H1 (cell line): Measurements from ENCODE around the gene CCNA2.

Experiments
- CBX5 ChIP-seq: fragments of 300-800, 300-1000 bp; sonication (generic); IDR thresholded peaks from 2 replicates; pipeline ENCODE4 v1.7.1; 2016; ENCODE audit warnings: antibody characterized with exemption, low read length, low read depth
- EP300 ChIP-seq, 2 experiments: IDR thresholded peaks; 1 replicate in 1 of 2; 2 replicates in 1 of 2; pipeline ENCODE4 v1.6.1; 2011 to 2012; ENCODE audit warnings: low read depth in 2 of 2, low read length in 2 of 2, mild to moderate bottlenecking in 2 of 2, borderline replicate concordance in 1 of 2, inconsistent platforms in 1 of 2, moderate library complexity in 1 of 2
- EZH2 ChIP-seq: fragments of 200-600 bp; sonication (generic); IDR thresholded peaks from 2 replicates; pipeline ENCODE4 v1.7.1; 2012; ENCODE audit warnings: low read depth, mild to moderate bottlenecking, moderate library complexity, low read length, inconsistent platforms; ENCODE audit not compliant: severe bottlenecking
- JUN ChIP-seq: IDR thresholded peaks from 2 replicates; pipeline ENCODE4 v1.6.1; 2011; ENCODE audit warnings: low read depth, mild to moderate bottlenecking, improper control_type of control experiment, low read length
- JUND ChIP-seq: IDR thresholded peaks from 2 replicates; pipeline ENCODE4 v1.6.1; 2011; ENCODE audit warnings: mild to moderate bottlenecking, improper control_type of control experiment, low read length
- POLR2A ChIP-seq, 2 experiments: IDR thresholded peaks; 1 replicate in 1 of 2; 2 replicates in 1 of 2; pipeline ENCODE4 v1.6.1; 2011; ENCODE audit warnings: low read depth in 2 of 2, low read length in 2 of 2, mild to moderate bottlenecking in 2 of 2; ENCODE audit errors: control extremely low read depth in 1 of 2
- RNF2 ChIP-seq: fragments of 200-900, 300-1000 bp; sonication (generic); IDR thresholded peaks from 2 replicates; pipeline ENCODE4 v1.7.1; 2016; ENCODE audit warnings: borderline replicate concordance, low read depth, mild to moderate bottlenecking, antibody characterized with exemption, low read length; ENCODE audit not compliant: poor library complexity, severe bottlenecking; ENCODE audit errors: missing control alignments
- SUZ12 ChIP-seq: fragments of 200-600 bp; sonication (generic); IDR thresholded peaks from 2 replicates; pipeline ENCODE4 v1.6.1; 2012; ENCODE audit warnings: mild to moderate bottlenecking, inconsistent platforms, low read length, moderate library complexity, mixed read lengths
- TEAD4 ChIP-seq: IDR thresholded peaks from 2 replicates; pipeline ENCODE4 v1.6.1; 2012; ENCODE audit warnings: low read depth, low read length, inconsistent platforms, mixed read lengths
- YY1 ChIP-seq: IDR thresholded peaks from 2 replicates; pipeline ENCODE4 v1.6.1; 2011; ENCODE audit warnings: low read depth, mild to moderate bottlenecking, low read length
- TF ChIP-seq, protein P1 (sequence below), 3 experiments: IDR thresholded peaks; 1 replicate in 2 of 3; 2 replicates in 1 of 3; pipeline versions ENCODE4 v1.5.1 to v1.6.1; 2011; ENCODE audit warnings: low read length in 3 of 3, mild to moderate bottlenecking in 3 of 3, inconsistent platforms in 2 of 3, low read depth in 1 of 3, moderate library complexity in 1 of 3; ENCODE audit not compliant: insufficient read depth in 1 of 3; ENCODE audit errors: control extremely low read depth in 1 of 3
- TF ChIP-seq, protein P2 (sequence below): IDR thresholded peaks from 2 replicates; pipeline ENCODE4 v1.6.1; 2011; ENCODE audit warnings: low read depth, mild to moderate bottlenecking, low read length; ENCODE audit not compliant: insufficient read depth

DNA sequence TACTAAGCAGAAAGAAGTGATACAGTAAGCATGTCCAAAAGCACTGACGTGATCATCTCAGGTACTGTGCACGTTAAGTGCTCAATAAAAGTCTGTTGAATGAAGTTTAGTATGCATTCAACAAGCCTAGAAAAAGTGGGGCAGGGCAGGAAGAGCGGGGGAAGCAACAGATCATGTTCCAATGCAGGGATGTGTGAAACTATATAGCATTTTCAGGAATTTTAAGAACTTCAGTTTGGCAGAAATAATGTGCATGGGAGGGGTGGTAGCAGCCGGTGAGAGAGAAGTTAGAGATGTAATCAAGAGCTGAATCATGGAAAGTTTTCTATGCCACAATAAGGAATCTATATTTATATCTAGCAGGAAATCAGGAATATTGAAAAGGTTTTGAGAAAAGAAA is 19.2 kb upstream of the CCNA2 start:
- no peak for TF ChIP-seq EZH2
- TF ChIP-seq TEAD4 = no peak
- TF ChIP-seq, protein P1, sequence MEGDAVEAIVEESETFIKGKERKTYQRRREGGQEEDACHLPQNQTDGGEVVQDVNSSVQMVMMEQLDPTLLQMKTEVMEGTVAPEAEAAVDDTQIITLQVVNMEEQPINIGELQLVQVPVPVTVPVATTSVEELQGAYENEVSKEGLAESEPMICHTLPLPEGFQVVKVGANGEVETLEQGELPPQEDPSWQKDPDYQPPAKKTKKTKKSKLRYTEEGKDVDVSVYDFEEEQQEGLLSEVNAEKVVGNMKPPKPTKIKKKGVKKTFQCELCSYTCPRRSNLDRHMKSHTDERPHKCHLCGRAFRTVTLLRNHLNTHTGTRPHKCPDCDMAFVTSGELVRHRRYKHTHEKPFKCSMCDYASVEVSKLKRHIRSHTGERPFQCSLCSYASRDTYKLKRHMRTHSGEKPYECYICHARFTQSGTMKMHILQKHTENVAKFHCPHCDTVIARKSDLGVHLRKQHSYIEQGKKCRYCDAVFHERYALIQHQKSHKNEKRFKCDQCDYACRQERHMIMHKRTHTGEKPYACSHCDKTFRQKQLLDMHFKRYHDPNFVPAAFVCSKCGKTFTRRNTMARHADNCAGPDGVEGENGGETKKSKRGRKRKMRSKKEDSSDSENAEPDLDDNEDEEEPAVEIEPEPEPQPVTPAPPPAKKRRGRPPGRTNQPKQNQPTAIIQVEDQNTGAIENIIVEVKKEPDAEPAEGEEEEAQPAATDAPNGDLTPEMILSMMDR (IDR thresholded peaks at IDR 0.05; ENCODE audit: control extremely low read depth in 1 of 3, insufficient read depth in 1 of 3, low read depth in 1 of 3, low read length in 3 of 3) = no peak
- no peak for TF ChIP-seq EP300 (IDR thresholded peaks at IDR 0.05; ENCODE audit: borderline replicate concordance in 1 of 2, low read depth in 2 of 2, low read length in 2 of 2)
- no peak for TF ChIP-seq SUZ12
- TF ChIP-seq CBX5 = no peak
- TF ChIP-seq JUN = no peak
- no peak for TF ChIP-seq RNF2
- no peak for TF ChIP-seq YY1
- TF ChIP-seq, protein P2, sequence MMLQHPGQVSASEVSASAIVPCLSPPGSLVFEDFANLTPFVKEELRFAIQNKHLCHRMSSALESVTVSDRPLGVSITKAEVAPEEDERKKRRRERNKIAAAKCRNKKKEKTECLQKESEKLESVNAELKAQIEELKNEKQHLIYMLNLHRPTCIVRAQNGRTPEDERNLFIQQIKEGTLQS = no peak
- no peak for TF ChIP-seq JUND
- TF ChIP-seq POLR2A (IDR thresholded peaks at IDR 0.05; ENCODE audit: control extremely low read depth in 1 of 2, low read depth in 2 of 2, low read length in 2 of 2) = no peak
